Activated B cell treated with CpG ODN at 0.5 μM for 24 hours (primary cell): ENCODE measurements around the gene GNG7. TPM values are rescaled to one million over a fixed set of nuclear protein-coding genes. Genes with fewer than 3 reads are reported as not detected.
"Not testable (repeated sequence)": the region's sequence is repeated elsewhere in the genome, so short reads cannot be mapped to it uniquely, and the experiment has no call there.

Experiments
- ATAC-seq: fragments of 200-7000 bp; cut with Tn5 transposase; one replicate; pipeline ENCODE4 v1.10.0; 2021; ENCODE audit warnings: low read depth, mild to moderate bottlenecking, moderate library complexity
- CTCF ChIA-PET: fragments of 350-600 bp; sonication (Branson Sonifier 250); formaldehyde crosslinking; loops from one replicate; lab custom pipeline; 2021; ENCODE audit warnings: antibody characterized with exemption; lab: Charles Lee
- POLR2A ChIA-PET: fragments of 350-600 bp; sonication (Branson Sonifier 250); formaldehyde crosslinking; loops from one replicate; lab custom pipeline; 2021; ENCODE audit warnings: antibody characterized with exemption; lab: Charles Lee
- DNase-seq: peaks from one replicate; pipeline ENCODE4 v3.0.0; 2022
- H3K27ac Mint-ChIP-seq: one replicate; pipeline ENCODE4 v1.8.0; 2020; ENCODE audit warnings: mixed read lengths
- H3K27me3 Mint-ChIP-seq: one replicate; pipeline ENCODE4 v1.8.0; 2021; ENCODE audit warnings: mixed read lengths
- H3K36me3 Mint-ChIP-seq: one replicate; pipeline ENCODE4 v1.8.0; 2021; ENCODE audit warnings: low read depth, mixed read lengths
- H3K4me1 Mint-ChIP-seq: one replicate; pipeline ENCODE4 v1.8.0; 2021; ENCODE audit warnings: mixed read lengths
- H3K4me3 Mint-ChIP-seq: one replicate; pipeline ENCODE4 v1.8.0; 2020; ENCODE audit warnings: mild to moderate bottlenecking, mixed read lengths
- H3K9me3 Mint-ChIP-seq: one replicate; pipeline ENCODE4 v1.8.0; 2020; ENCODE audit warnings: mixed read lengths
- intact Hi-C: fragments of 100-400 bp; cut with micrococcal nuclease; formaldehyde crosslinking; loops from one replicate; pipeline ENCODE4 v1.15.1; 2024
- total RNA-seq: library from RNA; stranded (reverse); gene quantifications from 2 replicates; pipeline ENCODE4 v1.2.3, GENCODE V29; 2022
- TF ChIP-seq, protein P1 (sequence below): fragments of 200-600 bp; IDR thresholded peaks from one replicate; pipeline ENCODE4 v1.8.0; 2022; ENCODE audit warnings: antibody characterized with exemption, mild to moderate bottlenecking

GNG7 gene
- total RNA-seq, 1 donor from 2014 or later = 35.4 TPM

DNA sequence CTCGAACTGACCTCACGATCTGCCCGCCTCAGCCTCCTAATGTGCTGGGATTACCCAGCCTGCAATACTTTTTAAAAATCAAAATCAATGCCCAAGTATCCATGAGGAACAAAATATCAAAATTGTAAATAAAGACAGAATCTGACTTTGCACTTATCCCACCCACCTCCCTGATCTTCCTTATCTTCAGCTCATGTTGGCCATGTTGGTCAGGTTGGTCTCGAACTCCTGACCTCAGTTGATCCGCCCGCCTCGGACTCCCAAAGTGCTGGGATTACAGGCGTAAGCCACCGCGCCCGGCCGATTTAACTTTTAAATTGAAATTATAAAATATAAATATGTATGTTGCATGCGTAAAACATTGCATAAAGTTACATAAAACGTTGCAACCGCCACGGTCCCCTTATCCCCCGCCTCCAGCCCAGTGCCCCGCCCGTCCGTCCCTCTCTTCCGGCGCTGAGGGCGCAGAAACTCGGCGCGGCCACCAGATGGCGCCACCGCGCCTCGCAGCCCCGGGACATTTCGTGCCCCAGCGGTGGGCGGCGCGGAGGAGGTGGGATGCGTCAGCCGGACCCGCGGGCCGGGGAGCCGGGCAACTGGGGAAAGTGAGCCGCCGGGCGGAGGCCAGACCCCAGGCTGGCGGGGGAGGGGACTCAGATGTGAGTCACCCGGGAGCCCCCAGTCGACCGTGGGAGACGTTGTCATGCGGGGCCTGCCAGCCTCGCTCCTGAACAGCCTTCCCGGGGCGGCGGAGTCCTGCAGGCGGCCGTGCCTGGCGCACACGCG, 228.1 kb downstream of the GNG7 start:
- peaks cover 28% of the 10 kb centered on the region for H3K36me3 Mint-ChIP-seq
- peaks cover 29% of the 10 kb centered on the region for H3K4me1 Mint-ChIP-seq
- ChIA-PET CTCF (interaction anchor here (0.7 to 6.6 kb wide), 10 partner anchors 78 to 174 kb away, joined by 3 to 131 read pairs (median 7); no protein-coding TSS in a partner anchor), POLR2A (interaction anchor here (2.2 to 10.8 kb wide), 11 partner anchors 10 to 236 kb away, joined by 13 to 979 read pairs (median 83); partner anchors contain the start of gene TIMM13)
- ATAC-seq = peak; percentile 47
- intact Hi-C loops = loop anchor here (1.0 to 5.0 kb wide), 12 partner anchors 38 to 822 kb away; partner anchors contain the start of genes PLEKHJ1, SF3A2, TCF3 and TIMM13
- H3K9me3 Mint-ChIP-seq = no peaks in the 10 kb centered on the region
- peak; percentile 91 for DNase-seq
- TF ChIP-seq, protein P1, sequence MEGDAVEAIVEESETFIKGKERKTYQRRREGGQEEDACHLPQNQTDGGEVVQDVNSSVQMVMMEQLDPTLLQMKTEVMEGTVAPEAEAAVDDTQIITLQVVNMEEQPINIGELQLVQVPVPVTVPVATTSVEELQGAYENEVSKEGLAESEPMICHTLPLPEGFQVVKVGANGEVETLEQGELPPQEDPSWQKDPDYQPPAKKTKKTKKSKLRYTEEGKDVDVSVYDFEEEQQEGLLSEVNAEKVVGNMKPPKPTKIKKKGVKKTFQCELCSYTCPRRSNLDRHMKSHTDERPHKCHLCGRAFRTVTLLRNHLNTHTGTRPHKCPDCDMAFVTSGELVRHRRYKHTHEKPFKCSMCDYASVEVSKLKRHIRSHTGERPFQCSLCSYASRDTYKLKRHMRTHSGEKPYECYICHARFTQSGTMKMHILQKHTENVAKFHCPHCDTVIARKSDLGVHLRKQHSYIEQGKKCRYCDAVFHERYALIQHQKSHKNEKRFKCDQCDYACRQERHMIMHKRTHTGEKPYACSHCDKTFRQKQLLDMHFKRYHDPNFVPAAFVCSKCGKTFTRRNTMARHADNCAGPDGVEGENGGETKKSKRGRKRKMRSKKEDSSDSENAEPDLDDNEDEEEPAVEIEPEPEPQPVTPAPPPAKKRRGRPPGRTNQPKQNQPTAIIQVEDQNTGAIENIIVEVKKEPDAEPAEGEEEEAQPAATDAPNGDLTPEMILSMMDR = peak; percentile 58
- peak overlapping the region; percentile 88 for H3K27ac Mint-ChIP-seq
- no peaks in the 10 kb centered on the region for H3K27me3 Mint-ChIP-seq
- H3K4me3 Mint-ChIP-seq = peak overlapping the region; percentile 99

DNA sequence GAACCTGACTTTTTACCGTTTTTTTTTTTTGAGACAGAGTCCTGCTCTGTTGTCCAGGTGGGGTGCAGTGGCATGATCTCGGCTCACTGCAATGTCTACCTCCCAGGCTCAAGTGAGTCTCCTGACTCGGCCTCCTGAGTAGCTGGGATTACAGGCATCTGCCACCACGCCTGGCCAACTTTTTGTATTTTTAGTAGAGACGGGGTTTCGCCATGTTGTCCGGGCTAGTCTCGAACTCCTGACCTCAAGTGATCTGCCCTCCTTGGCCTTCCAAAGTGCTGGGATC, 232.6 kb downstream of the GNG7 start:
- H3K4me3 Mint-ChIP-seq, H3K27ac Mint-ChIP-seq, DNase-seq, H3K27me3 Mint-ChIP-seq, ATAC-seq, H3K9me3 Mint-ChIP-seq, H3K36me3 Mint-ChIP-seq, CTCF ChIA-PET, intact Hi-C loops: not testable (repeated sequence)
- POLR2A ChIA-PET = interaction anchor here (0.5 to 1.5 kb wide), 6 partner anchors 8 to 315 kb away, joined by 3 to 7 read pairs (median 4); partner anchors contain the start of gene THOP1
- H3K4me1 Mint-ChIP-seq = peaks cover 13% of the 10 kb centered on the region

DNA sequence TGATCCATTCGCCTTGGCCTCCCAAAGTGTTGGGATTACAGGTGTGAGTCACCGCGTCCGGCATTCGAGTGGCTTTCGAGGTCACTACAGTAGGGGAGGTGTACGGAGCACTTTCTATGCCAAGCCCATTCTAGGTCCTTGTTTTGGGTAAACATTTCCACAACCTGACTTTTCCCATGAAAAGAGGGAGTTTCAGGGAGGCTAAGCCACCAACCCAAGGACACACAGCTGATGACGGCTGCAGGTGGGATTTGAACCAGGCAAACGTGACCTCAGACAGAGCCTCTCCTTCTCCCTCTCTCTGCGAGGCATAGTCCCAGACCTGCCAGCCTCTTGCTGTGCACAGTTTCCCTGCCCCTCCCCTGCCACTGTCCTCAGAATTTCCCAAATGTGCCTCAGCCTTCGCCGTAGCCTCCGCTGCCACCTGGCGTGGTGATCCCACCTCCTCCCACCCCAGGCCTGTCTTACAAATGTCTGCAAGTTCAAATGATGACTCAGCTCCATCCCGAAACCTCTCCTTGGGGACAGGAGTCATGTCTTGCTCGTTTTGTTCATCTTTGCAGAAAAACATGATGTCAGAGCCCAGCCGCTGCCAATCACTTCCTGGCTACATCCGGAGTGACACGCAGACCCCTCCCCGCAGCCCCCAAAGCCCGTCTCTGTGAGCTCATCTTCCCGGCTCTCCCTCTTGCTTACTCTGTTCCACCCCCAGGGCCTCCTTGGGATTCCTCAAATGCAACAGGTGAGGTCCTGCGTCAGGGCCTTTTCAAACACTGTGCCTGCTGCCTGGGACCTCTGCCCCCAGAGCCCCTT, 233.2 kb downstream of the GNG7 start:
- no peaks in the 10 kb centered on the region for H3K9me3 Mint-ChIP-seq
- no peak overlapping the region for H3K27ac Mint-ChIP-seq
- H3K4me3 Mint-ChIP-seq = no peak overlapping the region
- H3K4me1 Mint-ChIP-seq = peaks cover 10% of the 10 kb centered on the region
- TF ChIP-seq, protein P1 = no peak
- CTCF ChIA-PET = no interaction called here
- intact Hi-C loops = no loop called here
- POLR2A ChIA-PET = interaction anchor here (0.5 to 1.5 kb wide), 11 partner anchors 8 to 1292 kb away, joined by 3 to 8 read pairs (median 4); partner anchors contain the start of genes APBA3, LMNB2 and THOP1
- H3K27me3 Mint-ChIP-seq = no peaks in the 10 kb centered on the region
- ATAC-seq (peak; percentile 40), DNase-seq (no peak)
- H3K36me3 Mint-ChIP-seq = no peaks in the 10 kb centered on the region

DNA sequence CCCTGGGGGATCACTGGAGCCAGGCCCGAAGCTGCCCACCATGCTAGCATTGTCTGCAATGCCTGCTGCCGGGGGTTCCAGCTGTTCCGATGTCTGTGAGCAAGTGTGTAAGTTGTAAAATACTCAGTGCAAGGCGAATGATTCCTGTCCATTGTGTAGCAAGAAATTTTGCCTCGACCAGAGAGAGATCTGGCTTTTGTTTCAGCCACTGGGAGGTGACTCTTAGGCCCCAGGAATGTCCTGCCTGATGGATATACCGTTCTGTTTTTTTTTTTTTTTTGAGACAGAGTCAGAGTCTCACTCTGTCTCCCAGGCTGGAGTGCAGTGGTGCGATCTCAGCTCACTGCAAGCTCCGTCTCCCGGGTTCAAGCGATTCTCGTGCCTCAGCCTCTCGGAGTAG, 233.9 kb downstream of the GNG7 start:
- Mint-ChIP-seq H3K9me3 (no peaks in the 10 kb centered on the region), H3K27me3 (no peaks in the 10 kb centered on the region), H3K36me3 (no peaks in the 10 kb centered on the region), H3K27ac (no peak overlapping the region), H3K4me3 (no peak overlapping the region), H3K4me1 (peaks cover 7% of the 10 kb centered on the region)
- intact Hi-C loops = no loop called here
- no peak for ATAC-seq
- CTCF ChIA-PET = no interaction called here
- POLR2A ChIA-PET = interaction anchor here (0.6 to 1.4 kb wide), 3 partner anchors 12 to 1293 kb away, joined by 3 to 6 read pairs (median 4); partner anchors contain the start of genes APBA3 and LMNB2
- TF ChIP-seq, protein P1 = no peak
- DNase-seq = no peak

DNA sequence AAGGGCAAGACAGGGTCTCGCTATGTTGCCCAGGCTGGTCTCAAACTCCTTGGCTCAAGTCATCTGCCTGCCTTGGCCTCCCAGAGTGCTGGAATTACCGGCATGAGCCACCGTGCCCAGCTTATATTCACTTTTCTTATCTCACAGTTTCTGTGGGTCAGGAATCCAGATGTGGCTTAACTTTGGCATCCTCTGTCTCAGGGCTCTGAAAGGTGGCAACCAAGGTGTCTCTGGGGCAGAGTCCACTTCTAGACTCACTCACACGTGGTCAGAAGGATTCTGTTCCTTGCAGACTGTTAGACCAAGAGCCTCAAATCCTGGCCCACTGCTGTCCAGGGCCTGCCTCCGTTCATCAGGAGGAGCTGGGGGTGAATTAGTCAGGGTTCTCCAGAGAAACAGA, 238.1 kb downstream of the GNG7 start:
- CTCF ChIA-PET = no interaction called here

DNA sequence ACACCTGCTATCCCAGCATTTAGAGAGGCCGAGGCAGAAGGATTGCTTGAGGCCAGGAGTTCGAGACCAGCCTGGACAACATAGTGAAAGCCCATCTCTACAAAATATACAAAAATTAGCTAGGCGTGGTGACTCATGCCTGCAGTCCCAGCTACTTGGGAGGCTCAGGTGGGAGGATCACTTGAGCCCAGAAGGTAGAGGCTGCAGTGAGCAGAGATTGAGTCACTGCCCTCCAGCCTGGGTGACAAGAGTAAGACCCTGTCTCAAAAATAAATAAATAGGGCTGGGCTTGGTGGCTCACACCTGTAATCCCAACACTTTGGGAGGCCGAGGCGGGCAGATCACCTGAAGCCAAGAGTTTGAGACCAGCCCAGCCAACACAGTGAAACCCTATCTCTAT, 238.8 kb downstream of the GNG7 start:
- H3K27ac Mint-ChIP-seq, ATAC-seq, H3K4me1 Mint-ChIP-seq, intact Hi-C loops, H3K36me3 Mint-ChIP-seq, H3K27me3 Mint-ChIP-seq, H3K9me3 Mint-ChIP-seq, H3K4me3 Mint-ChIP-seq, DNase-seq: not testable (repeated sequence)
- ChIA-PET CTCF (interaction anchor here (0.7 kb wide), 1 partner anchor 70 kb away, joined by 3 read pairs; no protein-coding TSS in a partner anchor), POLR2A (interaction anchor here (1.0 kb wide), 1 partner anchor 12 kb away, joined by 3 read pairs; the partner anchor contains the start of gene GADD45B)

More for the DNA sequence above, 238.1 kb downstream of the GNG7 start:
- TF ChIP-seq, protein P1 = no peak
- H3K4me1 Mint-ChIP-seq = peaks cover 10% of the 10 kb centered on the region
- no peaks in the 10 kb centered on the region for H3K9me3 Mint-ChIP-seq
- no peak overlapping the region for H3K27ac Mint-ChIP-seq
- no peak overlapping the region for H3K4me3 Mint-ChIP-seq
- no peaks in the 10 kb centered on the region for H3K27me3 Mint-ChIP-seq
- no peaks in the 10 kb centered on the region for H3K36me3 Mint-ChIP-seq
- ATAC-seq (no peak), DNase-seq (no peak)
- intact Hi-C loops = no loop called here
- POLR2A ChIA-PET = no interaction called here
